Activated T-helper 17 cell treated with anti-CD3 and anti-CD28 coated beads, Interleukin-2, amount 50 U/mL, for 72 hours (primary cell): ENCODE measurements around the gene BSND. TPM values are rescaled to one million over a fixed set of nuclear protein-coding genes. Genes with fewer than 3 reads are reported as not detected.
A peak's percentile ranks its signal among the peaks of the same experiment; 100 is the strongest.

Experiments used
- ATAC-seq: fragments of 150-1000 bp; cut with Tn5 transposase; replicated peaks from 2 replicates; pipeline ENCODE4 v1.10.0; 2021; ENCODE audit warnings: mild to moderate bottlenecking, moderate library complexity
- H3K27ac Mint-ChIP-seq: one replicate; pipeline ENCODE4 v1.8.0; 2022; ENCODE audit warnings: mixed read lengths
- H3K27me3 Mint-ChIP-seq: one replicate; pipeline ENCODE4 v1.8.0; 2022; ENCODE audit warnings: mixed read lengths
- H3K36me3 Mint-ChIP-seq: one replicate; pipeline ENCODE4 v1.8.0; 2022; ENCODE audit warnings: low read depth, mild to moderate bottlenecking, mixed read lengths
- H3K4me1 Mint-ChIP-seq: one replicate; pipeline ENCODE4 v1.8.0; 2022; ENCODE audit warnings: mixed read lengths
- H3K4me3 Mint-ChIP-seq: one replicate; pipeline ENCODE4 v1.8.0; 2022; ENCODE audit warnings: mild to moderate bottlenecking, mixed read lengths
- H3K9me3 Mint-ChIP-seq: one replicate; pipeline ENCODE4 v1.8.0; 2022; ENCODE audit warnings: mixed read lengths
- total RNA-seq, 2 donors: library from RNA; stranded (reverse); gene quantifications; one replicate each; pipeline ENCODE4 v1.2.3, GENCODE V29; 2022

Gene BSND
- total RNA-seq, 2 donors from 2014 or later: 0.05 to 0.06 TPM

- peak overlapping the region; percentile 36 for H3K27ac Mint-ChIP-seq
- H3K27me3 Mint-ChIP-seq: peaks cover 11% of the 10 kb centered on the region
- peaks cover 18% of the 10 kb centered on the region for H3K4me1 Mint-ChIP-seq
- H3K36me3 Mint-ChIP-seq: no peaks in the 10 kb centered on the region
- no peaks in the 10 kb centered on the region for H3K9me3 Mint-ChIP-seq
- no peak overlapping the region for H3K4me3 Mint-ChIP-seq
- ATAC-seq: no peak
Measured at GRCh38 chr1:54994355-54994990, 4.3 kb upstream of the BSND start.

- H3K4me3 Mint-ChIP-seq: peak overlapping the region; percentile 75
- H3K27me3 Mint-ChIP-seq: peaks cover 11% of the 10 kb centered on the region
- H3K9me3 Mint-ChIP-seq: no peaks in the 10 kb centered on the region
- no peaks in the 10 kb centered on the region for H3K36me3 Mint-ChIP-seq
- no peak for ATAC-seq
- peaks cover 18% of the 10 kb centered on the region for H3K4me1 Mint-ChIP-seq
- peak overlapping the region; percentile 36 for H3K27ac Mint-ChIP-seq
Measured at GRCh38 chr1:54995013-54995760, 3.5 kb upstream of the BSND start.

- H3K9me3 Mint-ChIP-seq: no peaks in the 10 kb centered on the region
- H3K36me3 Mint-ChIP-seq: no peaks in the 10 kb centered on the region
- peak; percentile 88 for ATAC-seq
- H3K4me3 Mint-ChIP-seq: peak overlapping the region; percentile 75
- peak overlapping the region; percentile 53 for H3K27ac Mint-ChIP-seq
- peaks cover 18% of the 10 kb centered on the region for H3K4me1 Mint-ChIP-seq
- peaks cover 11% of the 10 kb centered on the region for H3K27me3 Mint-ChIP-seq
Measured at GRCh38 chr1:54995835-54996234, 2.9 kb upstream of the BSND start.

- Mint-ChIP-seq H3K27ac (peak overlapping the region; percentile 53), H3K27me3 (peaks cover 11% of the 10 kb centered on the region), H3K4me1 (peaks cover 18% of the 10 kb centered on the region), H3K9me3 (no peaks in the 10 kb centered on the region), H3K36me3 (no peaks in the 10 kb centered on the region), H3K4me3 (peak overlapping the region; percentile 75)
- peak; percentile 90 for ATAC-seq
Measured at GRCh38 chr1:54996359-54996868, 2.3 kb upstream of the BSND start.

- Mint-ChIP-seq H3K36me3 (no peaks in the 10 kb centered on the region), H3K4me3 (peak overlapping the region; percentile 75), H3K4me1 (peaks cover 18% of the 10 kb centered on the region), H3K9me3 (no peaks in the 10 kb centered on the region), H3K27ac (no peak overlapping the region), H3K27me3 (peaks cover 11% of the 10 kb centered on the region)
- peak; percentile 30 for ATAC-seq
Measured at GRCh38 chr1:54996869-54997710, 1.6 kb upstream of the BSND start.

- Mint-ChIP-seq H3K36me3 (no peaks in the 10 kb centered on the region), H3K4me1 (peaks cover 18% of the 10 kb centered on the region), H3K4me3 (peak overlapping the region; percentile 75), H3K27me3 (peaks cover 11% of the 10 kb centered on the region), H3K27ac (no peak overlapping the region), H3K9me3 (no peaks in the 10 kb centered on the region)
- no peak for ATAC-seq
Measured at GRCh38 chr1:54997711-54997986, 1.1 kb upstream of the BSND start.

- H3K27ac Mint-ChIP-seq: no peak overlapping the region
- no peaks in the 10 kb centered on the region for H3K9me3 Mint-ChIP-seq
- H3K36me3 Mint-ChIP-seq: no peaks in the 10 kb centered on the region
- H3K4me3 Mint-ChIP-seq: no peak overlapping the region
- H3K27me3 Mint-ChIP-seq: peaks cover 11% of the 10 kb centered on the region
- no peak for ATAC-seq
- peaks cover 18% of the 10 kb centered on the region for H3K4me1 Mint-ChIP-seq
Measured at GRCh38 chr1:54998100-54998499, 633 bp upstream of the BSND start.

- no peak for ATAC-seq
- Mint-ChIP-seq H3K36me3 (no peaks in the 10 kb centered on the region), H3K27ac (no peak overlapping the region), H3K4me3 (no peak overlapping the region), H3K27me3 (peaks cover 5% of the 10 kb centered on the region), H3K9me3 (no peaks in the 10 kb centered on the region), H3K4me1 (peaks cover 12% of the 10 kb centered on the region)
Measured at GRCh38 chr1:55000110-55001085, 1.7 kb downstream of the BSND start.

GRCh38 chr1:55001311-55001710 is 2.6 kb downstream of the BSND start:
- H3K4me3 Mint-ChIP-seq: no peak overlapping the region
- no peak overlapping the region for H3K27ac Mint-ChIP-seq
- peaks cover 4% of the 10 kb centered on the region for H3K27me3 Mint-ChIP-seq
- no peak for ATAC-seq
- no peaks in the 10 kb centered on the region for H3K9me3 Mint-ChIP-seq
- H3K4me1 Mint-ChIP-seq: peaks cover 3% of the 10 kb centered on the region
- H3K36me3 Mint-ChIP-seq: no peaks in the 10 kb centered on the region

GRCh38 chr1:55002686-55003085 is 4.0 kb downstream of the BSND start:
- H3K36me3 Mint-ChIP-seq: no peaks in the 10 kb centered on the region
- H3K4me1 Mint-ChIP-seq: no peaks in the 10 kb centered on the region
- H3K9me3 Mint-ChIP-seq: no peaks in the 10 kb centered on the region
- H3K27me3 Mint-ChIP-seq: no peaks in the 10 kb centered on the region
- no peak overlapping the region for H3K27ac Mint-ChIP-seq
- H3K4me3 Mint-ChIP-seq: no peak overlapping the region
- no peak for ATAC-seq

- Mint-ChIP-seq H3K4me3 (no peak overlapping the region), H3K36me3 (no peaks in the 10 kb centered on the region), H3K9me3 (no peaks in the 10 kb centered on the region), H3K27me3 (no peaks in the 10 kb centered on the region), H3K27ac (no peak overlapping the region), H3K4me1 (no peaks in the 10 kb centered on the region)
- peak; percentile 66 for ATAC-seq
Measured at GRCh38 chr1:55005351-55006140, 6.8 kb downstream of the BSND start.

GRCh38 chr1:55006931-55007330 is 8.2 kb downstream of the BSND start:
- Mint-ChIP-seq H3K4me3 (no peak overlapping the region), H3K27ac (no peak overlapping the region), H3K36me3 (no peaks in the 10 kb centered on the region), H3K27me3 (no peaks in the 10 kb centered on the region), H3K4me1 (no peaks in the 10 kb centered on the region), H3K9me3 (no peaks in the 10 kb centered on the region)
- no peak for ATAC-seq

- Mint-ChIP-seq H3K27ac (no peak overlapping the region), H3K27me3 (no peaks in the 10 kb centered on the region), H3K4me1 (no peaks in the 10 kb centered on the region), H3K4me3 (no peak overlapping the region), H3K36me3 (no peaks in the 10 kb centered on the region), H3K9me3 (no peaks in the 10 kb centered on the region)
- ATAC-seq: no peak
Measured at GRCh38 chr1:55007625-55008024, 8.9 kb downstream of the BSND start.
